ENCODE results near the gene FLVCR1.
A peak's percentile ranks its signal among the peaks of the same experiment; 100 is the strongest.

The FLVCR1 gene

DNA sequence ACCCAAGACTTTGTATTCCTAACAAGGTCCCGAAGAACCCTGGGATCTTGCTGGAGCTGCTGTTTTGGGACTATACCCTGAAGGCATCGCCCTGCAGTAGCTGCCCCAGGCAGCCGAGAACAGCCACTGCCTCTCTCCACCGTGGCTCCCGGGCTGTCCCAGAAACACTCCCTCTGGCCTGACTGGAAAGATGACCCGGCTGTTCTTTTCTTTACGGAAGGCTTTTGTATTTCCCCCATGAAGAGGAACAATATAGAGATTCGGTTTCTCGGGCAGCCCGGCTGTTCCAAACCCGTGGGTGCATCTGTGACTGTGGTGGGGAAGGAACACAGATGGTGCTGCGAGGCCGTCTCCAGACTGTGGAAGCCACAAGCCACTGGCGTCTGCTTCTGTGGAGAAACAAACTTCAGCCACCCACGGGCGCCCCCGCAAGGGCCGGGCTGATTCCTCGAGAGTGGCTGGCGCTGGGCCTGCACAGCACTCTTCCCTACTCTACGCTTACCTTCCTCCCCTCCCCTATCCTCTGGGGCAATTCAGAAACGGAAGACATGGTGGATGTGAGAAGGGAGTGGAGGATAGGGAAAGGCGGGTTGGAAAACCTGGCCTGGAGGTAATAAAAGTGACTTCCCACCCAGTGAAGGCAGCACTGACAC, 58.5 kb downstream of the FLVCR1 start:
- peak; percentile 56 for DNase-seq

DNA sequence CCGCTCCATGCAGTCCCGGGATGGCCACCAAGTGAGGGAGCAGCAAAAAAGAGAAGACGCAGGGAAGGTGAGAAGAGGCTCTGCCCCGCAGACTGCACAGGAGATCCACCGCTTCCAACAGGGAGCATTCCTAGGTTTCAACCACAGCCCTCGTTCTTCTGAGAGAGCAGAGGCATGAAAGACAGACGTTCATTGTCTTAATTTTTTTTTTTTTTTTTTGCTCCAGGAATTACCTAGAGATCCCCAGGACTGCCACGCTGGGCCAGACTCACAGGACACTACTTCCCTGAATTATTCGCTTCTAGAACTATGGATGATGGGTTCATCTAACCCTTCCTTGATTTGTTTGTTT, 59.0 kb downstream of the FLVCR1 start:
- no peak for DNase-seq

DNA sequence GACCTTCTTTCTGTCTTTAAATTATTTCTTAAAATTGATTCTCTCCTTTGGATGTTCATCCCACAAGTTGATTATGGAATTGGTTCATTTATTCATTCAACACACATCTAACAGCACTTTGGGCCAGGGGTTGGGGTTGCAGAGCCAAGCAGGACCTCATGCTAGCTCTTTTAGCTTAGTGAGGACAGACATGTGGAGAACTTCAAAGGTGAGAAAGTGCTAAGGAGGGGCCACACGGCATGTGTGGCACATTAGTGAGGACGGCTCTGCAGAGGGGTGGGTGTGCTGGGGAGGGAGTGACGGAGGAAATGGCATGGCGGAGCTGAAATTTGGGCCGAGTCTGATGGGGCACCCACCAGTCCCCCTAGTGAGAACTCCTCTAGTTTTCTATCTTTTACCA, 59.8 kb downstream of the FLVCR1 start:
- DNase-seq = no peak

DNA sequence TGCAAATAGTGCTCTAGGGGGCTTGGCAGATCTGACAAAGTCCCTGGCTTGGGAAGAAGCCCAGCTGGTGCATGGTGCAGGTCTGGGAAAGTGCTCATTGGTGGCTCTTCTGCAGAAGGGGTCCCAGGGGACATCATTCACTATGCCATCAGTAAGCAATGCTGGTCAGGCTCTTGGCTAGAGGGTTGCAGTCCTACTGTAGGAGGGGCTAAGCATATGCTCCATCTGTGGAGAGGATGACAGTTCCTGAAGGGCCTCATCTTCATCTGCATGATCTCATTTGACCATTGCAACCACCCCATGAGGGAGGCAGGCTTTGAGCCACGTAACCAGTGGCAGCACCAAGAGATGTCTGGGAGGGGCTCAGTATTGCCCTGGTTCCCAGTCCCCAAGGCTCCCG, 60.7 kb downstream of the FLVCR1 start:
- peak; percentile 85 for DNase-seq

DNA sequence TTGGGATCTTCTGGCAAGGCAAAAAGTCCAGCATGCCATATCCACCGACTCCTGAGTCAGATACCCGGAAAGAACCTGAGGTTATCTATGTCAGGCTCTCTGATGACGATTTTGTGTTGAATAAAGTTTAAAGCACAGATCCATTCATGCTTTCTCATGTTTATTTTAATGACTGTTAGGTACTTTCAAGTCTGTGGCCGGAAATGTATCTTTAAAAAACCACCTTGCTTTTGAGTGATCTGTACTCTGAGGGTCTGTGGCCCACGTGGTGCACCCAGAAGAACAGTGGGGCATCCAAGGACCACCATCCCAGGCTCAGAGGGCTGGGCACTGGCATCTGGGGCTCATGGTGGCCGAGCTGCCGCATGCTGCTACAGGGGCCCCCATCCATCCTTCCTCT, 62.2 kb downstream of the FLVCR1 start:
- DNase-seq = no peak

DNA sequence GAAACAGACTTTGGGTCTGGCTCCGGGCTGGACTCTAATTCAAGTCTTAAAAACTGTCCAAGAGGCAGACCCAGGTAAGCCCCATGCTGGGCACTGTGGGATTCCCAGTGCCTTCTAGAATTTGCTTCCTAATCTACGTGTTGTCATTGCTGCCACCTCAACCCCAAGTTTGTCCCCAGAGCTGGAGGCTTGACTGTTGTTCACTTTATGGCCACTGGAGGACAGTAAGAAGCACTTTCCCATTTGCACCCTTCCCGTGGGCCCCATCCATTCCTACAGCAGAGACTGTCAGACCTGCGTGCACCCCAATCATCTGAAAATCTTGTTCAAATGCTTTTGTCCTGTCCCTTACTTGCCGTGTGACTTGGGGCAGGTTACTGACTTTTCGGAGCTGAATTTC, 62.8 kb downstream of the FLVCR1 start:
- no peak for DNase-seq

DNA sequence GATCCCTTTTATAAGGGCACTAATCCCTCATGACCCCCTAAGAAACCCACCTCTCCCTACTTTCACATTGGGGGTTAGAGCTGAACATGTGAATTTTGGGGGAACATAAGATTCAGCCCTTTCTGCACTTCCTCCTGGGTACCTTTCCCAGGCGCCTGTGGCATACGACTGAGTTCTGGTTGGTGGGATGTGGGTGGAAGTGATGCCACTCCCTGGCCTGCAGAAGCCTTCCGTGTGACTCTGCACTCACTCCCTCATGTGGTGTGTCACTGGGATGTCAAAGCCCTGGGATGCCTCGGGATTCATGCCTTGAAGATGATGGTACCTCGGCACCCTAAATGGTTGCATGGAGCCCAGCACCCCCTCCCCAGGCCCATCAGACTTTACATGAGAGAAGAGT, 63.9 kb downstream of the FLVCR1 start:
- no peak for DNase-seq

DNA sequence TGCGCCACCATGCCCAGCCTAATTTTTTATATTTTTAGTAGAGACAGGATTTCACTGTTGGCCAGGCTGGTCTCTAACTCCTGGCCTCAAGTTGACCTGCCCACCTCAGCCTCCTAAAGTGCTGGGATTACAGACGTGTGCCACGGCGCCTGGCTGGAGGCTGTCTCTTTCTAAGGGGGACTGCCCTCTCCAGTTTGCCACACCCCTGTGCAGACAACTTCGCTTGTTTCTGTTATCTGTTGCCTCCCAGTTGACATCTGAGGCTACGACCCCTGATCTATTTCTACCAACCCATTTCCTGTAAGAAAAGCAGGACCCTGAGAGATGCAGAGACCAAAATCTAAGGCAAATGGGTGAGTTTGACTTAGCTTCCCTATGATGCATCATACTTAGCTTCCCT, 68.3 kb downstream of the FLVCR1 start:
- DNase-seq = no peak

DNA sequence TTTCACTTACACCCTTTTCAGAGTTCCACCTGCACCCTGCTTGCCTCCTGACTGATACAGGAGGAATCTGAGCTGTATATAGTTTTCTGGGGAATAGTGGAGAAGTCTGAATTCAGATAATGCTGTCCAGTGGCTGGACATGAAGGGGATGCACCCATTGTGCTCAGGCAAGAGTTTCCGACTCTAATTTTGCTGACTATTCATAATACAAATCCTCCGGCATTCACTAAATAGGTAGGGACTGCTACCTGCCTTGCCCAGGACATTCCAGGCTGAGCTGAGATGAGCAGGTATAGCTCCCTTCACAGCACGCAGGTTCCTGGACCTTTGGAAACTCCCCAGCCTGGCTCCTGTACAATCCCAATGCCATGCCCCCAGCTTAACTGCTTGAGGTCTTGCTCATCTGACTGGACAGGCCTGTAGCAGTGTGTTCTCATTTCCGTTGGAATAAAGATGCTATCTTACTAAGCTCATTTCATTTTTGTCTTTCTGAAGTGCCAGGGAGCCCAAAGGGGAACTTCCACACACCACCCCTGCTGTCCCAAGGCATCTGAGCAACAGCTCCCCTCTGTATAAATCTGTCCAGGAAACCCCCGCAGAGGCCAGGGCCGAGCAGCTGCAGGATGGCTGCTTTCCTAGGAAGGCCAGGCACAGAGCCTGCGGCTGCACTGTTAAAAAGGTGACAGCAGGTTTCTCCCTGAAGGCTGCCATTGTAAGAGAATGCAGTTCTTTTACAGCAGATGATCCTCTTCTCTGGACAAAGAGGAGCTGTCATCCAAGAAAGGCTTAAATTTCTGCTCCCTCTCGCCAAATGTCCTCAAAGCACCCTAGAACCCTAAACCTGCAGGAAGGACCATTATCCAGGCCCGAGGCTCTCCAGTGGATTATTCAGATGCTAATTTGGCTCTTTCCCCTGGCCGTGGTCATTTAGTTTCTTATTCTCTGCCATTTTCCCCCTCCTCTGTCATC, 70.5 kb downstream of the FLVCR1 start:
- peak; percentile 25 for DNase-seq

DNA sequence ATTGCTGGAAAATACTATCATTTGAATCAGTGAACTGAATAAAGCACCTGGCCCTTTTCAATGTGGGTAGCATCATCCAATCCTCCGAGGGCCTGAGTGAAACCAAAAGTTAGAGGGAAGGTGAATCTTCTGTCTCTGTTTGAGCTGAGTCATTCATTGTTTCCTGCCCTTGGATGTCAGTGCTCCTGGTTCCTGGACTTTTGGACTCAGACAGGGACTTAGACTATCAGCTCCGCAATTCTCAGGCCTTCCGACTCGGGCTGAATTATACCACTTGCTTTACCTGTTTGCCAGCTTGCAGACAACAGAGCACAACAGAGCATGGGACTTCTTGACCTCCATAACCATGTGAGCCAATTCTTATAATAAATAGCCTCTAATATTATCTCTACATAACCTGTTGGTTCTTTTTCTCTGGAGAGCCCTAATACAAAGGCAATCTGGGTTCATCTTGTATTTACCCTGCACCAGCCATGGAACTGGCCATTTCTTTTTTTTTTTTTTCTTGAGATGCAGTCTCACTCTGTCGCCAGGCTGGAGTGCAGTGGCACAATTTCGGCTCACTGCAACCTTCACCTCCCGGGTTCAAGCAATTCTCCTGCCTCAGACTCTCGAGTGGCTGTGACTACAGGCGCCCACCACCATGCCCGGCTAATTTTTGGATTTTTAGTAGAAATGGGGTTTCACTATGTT, 73.1 kb downstream of the FLVCR1 start:
- no peak for DNase-seq

DNA sequence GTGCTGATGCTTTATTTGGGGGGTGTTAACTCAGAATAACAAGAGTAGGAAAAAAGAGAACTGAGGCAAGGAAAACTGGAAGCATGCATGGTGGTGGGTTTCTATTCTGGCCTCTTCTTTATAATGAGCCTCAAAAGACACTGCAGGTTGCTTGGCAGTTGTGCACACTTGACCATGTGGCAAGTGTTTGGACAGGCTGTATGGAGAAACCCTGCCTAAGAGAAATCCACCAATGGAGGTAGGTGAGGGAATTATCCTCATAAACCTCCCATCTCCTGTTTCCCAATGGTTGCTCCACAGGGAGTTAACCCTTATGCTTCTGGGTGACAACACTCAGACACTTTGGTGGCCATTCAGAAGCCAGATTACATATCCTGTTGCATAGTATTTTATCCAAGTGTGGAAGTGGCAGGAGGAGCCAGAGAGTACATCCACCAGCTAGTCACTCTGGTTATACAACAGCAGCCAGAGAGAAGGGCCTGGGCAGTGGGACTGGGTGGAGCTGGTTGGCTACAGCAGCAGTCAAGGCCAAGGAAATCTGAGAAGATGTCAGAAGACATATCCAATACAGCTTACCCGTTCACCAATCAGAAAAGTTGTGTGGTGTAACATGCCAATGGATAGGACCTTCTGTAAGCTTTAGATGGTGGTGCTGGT, 75.9 kb downstream of the FLVCR1 start:
- no peak for DNase-seq

DNA sequence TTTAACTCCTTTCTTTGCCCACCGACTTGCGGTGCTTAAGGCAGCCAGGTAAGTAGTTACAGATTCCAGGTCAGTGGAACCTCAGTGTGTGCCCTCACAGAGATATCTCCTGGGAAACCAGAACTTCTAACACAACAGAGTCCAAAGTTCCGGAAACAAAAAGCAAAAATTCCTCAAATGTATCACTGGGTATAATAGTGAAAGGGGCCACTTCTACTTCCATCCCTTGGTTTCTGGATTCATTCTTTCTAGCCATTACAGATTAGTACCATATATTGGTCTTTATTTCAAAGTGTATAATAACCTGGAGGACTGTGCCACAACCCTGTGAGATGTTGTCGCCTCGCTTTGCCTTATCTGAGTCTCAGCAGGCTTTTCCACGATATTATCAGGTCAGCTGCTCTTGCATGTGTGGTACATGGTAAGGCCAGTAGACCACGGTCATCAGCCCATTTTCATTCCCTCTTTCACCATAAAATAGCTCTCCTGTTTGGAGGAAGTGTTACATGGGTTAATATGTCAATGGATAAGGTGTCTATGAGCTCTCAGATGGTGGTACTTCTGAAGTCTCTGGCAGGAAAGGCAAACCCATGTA, 77.4 kb downstream of the FLVCR1 start:
- no peak for DNase-seq

DNA sequence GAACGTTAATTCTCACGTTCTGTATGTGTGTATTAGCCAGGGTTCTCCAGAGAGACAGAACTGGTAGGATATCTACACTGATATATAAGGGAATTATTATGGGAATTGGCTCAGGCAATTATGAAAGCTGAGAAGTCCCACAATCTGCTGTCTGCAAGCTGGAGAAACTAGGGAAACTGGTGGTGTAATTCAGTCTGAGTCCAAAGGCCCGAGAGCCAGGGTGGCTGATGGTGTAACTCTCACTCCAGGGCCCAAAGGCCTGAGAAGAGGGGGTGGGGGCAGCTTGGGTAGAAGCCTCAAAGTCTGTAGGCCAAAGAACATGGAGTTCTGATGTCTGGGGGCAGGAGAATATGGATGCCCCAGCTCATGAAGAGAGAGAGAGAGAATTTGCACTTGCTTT, 79.0 kb downstream of the FLVCR1 start:
- DNase-seq = no peak

DNA sequence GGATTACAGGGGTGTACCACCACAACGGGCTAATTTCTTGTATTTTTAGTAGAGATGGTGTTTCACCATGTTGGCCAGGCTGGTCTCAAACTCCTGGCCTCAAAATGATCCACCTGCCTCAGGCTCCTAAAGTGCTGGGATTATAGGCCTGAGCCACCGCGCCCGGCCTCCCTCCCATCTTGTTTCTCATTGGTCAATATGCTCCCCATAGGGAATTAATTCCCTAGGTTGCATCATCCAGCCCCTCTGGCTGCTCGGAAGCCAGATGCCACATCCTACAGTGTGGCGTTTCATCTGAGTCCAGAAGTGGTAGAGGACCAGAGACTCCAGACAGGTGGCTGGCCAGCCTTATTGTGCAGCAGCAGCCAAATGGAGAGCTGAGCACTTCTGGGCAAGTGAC, 80.8 kb downstream of the FLVCR1 start:
- peak; percentile 95 for DNase-seq

DNA sequence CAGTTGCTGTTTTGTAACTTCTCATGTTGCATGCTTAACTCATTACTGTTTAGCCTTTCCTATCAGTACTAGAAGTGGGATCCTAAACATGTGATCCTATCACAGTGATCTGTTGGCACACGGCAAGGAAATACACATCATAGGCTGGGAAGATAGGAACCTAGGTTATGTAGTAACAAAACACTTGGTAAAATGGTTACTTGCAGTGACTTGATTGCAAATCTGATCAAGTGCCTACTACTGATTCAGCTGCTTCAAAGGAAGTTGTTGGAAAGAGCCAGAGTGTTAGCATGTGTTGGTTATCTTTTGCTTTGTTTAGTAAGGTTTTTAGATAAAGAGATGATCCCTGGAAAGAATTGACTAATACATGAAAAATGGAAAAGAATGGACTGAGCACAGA, 83.4 kb downstream of the FLVCR1 start:
- DNase-seq = no peak

DNA sequence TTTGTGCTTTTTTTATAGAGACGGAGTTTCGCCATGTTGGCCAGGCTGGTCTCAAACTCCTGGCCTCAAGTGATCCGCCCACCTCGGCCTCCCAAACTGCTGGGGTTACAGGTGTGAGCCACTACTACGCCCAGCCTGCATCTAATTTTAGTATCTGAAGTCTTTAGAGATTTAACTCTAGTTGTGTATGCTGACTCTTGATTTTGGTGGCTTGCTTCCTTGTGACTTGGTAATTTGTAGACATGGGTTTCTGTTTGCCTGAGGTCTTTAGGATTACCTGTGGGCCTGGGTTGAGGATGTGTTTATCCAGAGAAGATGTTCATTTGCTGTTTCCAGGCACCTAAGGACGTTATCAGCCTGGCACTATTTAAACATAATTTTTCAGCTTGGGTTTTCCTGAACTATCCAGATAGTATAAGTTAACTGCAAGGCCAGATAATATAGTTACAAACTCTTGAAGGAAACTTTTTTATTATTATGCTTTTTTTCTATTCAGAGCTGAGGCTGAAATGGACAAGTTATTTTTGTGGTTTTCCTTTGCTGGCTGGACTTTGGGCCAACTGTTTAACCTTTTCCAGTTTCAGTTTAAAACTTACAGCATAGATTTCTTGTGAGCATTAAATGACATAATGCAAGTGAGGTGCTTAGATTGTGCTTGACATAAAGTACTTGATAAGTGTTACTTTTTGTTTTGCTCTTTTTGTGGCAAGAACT, 84.8 kb downstream of the FLVCR1 start:
- no peak for DNase-seq

DNA sequence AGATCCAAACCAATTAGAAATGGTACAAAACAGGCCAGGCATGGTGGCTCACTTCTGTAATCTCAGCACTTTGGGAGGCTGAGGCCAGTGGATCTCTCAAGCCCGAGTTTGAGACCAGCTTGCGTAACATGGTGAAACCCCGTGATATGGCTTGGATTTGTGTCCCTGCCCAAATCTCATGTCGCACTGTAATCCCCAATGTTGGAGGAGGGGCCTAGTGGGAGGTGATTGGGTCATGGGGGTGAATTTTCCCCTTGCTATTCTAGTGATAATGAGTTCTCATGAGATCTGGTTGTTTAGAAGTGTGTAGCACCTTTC, 85.3 kb downstream of the FLVCR1 start:
- DNase-seq = no peak

DNA sequence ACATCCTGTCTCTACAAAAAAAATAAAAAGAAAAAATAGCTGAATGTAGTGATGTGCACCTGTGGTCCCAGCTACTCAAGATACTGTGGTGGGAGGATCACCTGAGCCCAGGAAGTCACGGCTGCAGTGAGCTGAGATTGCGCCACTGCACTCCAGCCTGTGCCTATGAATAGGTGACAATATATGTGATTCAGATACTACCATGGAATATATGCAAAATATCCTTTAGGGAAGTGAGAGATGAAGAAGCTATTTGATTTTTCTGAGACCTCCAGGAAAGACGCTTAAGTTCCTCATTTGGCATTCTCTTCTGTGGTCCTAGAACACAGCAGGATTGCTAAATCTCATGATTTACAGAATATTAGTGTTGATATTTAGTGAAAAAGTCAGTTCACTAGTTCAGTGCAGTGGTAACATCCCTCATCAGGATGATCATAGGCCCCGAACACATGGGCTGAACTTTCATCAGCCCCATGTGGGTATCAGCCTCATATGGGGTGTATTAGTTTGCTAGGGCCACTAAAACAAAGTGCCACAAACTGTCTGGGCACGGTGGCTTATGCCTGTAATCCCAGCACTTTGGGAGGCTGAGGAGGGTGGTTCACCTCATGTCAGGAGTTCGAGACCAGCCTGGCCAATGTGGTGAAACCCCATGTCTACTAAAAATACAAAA, 86.3 kb downstream of the FLVCR1 start:
- no peak for DNase-seq

DNA sequence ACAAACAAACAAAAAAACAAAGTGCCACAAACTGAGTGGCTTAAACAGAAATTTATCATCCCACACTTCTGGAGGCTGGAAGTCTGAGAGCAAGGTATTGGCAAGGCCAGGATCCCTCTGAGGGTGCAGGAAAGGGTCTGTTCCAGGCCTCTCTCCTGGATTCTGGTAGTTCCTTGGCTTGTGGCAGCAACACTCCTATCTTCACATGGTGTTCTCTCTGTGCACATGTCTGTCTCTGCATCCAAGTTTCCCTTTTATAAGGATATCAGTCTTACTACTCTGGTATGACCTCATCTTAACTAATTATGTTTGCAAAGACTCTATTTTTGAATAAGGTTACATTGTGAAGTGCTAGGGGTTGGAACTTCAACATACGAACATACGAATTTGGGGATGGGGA, 87.0 kb downstream of the FLVCR1 start:
- no peak for DNase-seq

DNA sequence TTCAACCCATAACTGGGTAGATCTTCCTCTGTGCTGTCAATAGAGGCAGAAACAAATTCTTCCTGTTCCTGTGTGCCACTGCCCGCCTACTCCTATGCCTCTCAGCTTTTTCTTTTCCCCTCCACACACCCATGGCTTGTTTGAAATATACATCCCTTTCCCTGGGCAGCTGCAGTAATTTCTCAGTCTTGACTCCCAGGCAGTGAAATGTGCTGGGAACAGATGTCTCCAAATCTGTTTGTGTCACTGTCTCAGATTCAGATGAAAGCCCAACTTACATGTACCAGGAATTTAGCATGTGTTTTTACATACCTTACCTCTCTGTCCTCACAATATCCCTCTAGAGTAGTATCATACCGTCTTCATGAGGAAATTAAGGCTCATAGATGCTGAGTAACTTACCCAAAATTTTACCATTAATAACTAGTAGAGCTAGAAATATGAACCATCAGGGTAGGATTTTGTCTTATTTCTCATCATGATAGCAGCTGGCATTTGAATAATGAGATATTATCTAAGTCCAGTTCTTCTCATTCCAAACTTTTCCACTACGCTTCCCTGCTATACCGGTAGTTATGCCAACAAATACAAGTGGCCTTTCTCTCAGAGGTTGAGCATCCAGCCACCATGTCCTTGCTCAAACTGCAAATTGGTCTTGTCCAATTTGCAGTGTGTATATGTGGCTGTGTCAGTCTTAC, 87.5 kb downstream of the FLVCR1 start:
- DNase-seq = peak; percentile 18

DNA sequence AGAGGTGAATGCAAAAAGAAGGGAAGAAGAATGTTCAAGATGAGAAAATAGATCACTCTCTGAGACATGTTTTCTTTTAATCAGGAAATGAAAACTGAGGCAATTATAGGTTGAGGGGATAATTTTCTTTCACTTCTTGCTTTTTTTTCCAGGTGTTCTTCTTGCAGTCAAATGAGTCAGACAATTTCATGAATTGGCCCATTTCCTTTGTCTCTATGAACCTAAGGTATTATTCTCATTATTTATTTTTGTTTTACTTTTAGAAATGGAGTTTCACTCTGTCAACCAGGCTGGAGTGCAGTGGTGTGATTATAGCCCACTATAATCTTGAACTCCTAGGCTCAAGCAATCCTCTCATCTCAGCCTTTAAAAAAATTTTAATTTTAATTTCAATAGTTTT, 88.8 kb downstream of the FLVCR1 start:
- no peak for DNase-seq

All from NCI-H82 (cell line).